Natural killer cell (primary cell): ENCODE data around the gene CD1D. TPM values are rescaled to one million over a fixed set of nuclear protein-coding genes. Genes with fewer than 3 reads are reported as not detected.

Source experiments
- ATAC-seq, 3 donors: fragments of 150-1000 bp in 2 of 3; fragments of 200-7000 bp in 1 of 3; cut with Tn5 transposase; 1 replicate in 1 of 3; 2 replicates in 2 of 3; pipeline ENCODE4 v1.10.0; 2021; ENCODE audit warnings: mild to moderate bottlenecking in 2 of 3, moderate library complexity in 2 of 3
- DNase-seq, 2 donors: peaks; one replicate each; pipeline versions ENCODE4 v3.0.0 to v3.0.0-alpha.2; 2013 to 2021; ENCODE audit warnings: mixed read lengths in 1 of 2
- H3K27ac ChIP-seq: one replicate; pipeline ENCODE4 v1.5.1; 2013; ENCODE audit warnings: mild to moderate bottlenecking, low read length
- H3K27me3 ChIP-seq: one replicate; pipeline ENCODE4 v1.6.1; 2013; ENCODE audit warnings: low read length; ENCODE audit not compliant: control insufficient read depth, insufficient read depth
- H3K36me3 ChIP-seq: one replicate; pipeline ENCODE4 v1.6.1; 2013; ENCODE audit warnings: low read length; ENCODE audit not compliant: control insufficient read depth, insufficient read depth
- H3K4me1 ChIP-seq: one replicate; pipeline ENCODE4 v1.6.1; 2013; ENCODE audit warnings: low read length; ENCODE audit not compliant: control insufficient read depth, insufficient read depth
- H3K4me3 ChIP-seq: one replicate; pipeline ENCODE4 v1.5.1; 2013; ENCODE audit warnings: low read length
- H3K9me3 ChIP-seq: one replicate; pipeline ENCODE4 v1.6.1; 2013; ENCODE audit warnings: low read length; ENCODE audit not compliant: control insufficient read depth, insufficient read depth
- H3K27ac Mint-ChIP-seq, 2 donors: one replicate each; pipeline ENCODE4 v1.8.0; 2022; ENCODE audit warnings: mild to moderate bottlenecking in 2 of 2, mixed read lengths in 2 of 2, moderate library complexity in 1 of 2
- H3K27me3 Mint-ChIP-seq, 2 donors: one replicate each; pipeline ENCODE4 v1.8.0; 2022; ENCODE audit warnings: low read depth in 2 of 2, mixed read lengths in 2 of 2
- H3K36me3 Mint-ChIP-seq: one replicate; pipeline ENCODE4 v1.8.0; 2022; ENCODE audit warnings: mixed read lengths
- H3K4me1 Mint-ChIP-seq, 2 donors: one replicate each; pipeline ENCODE4 v1.8.0; 2022; ENCODE audit warnings: mixed read lengths in 2 of 2
- H3K4me3 Mint-ChIP-seq: one replicate; pipeline ENCODE4 v1.8.0; 2022; ENCODE audit warnings: mild to moderate bottlenecking, moderate library complexity, mixed read lengths
- H3K9me3 Mint-ChIP-seq, 2 donors: one replicate each; pipeline ENCODE4 v1.8.0; 2022; ENCODE audit warnings: mixed read lengths in 2 of 2
- CTCF ChIP-seq: fragments of 200-600 bp; IDR thresholded peaks from one replicate; pipeline ENCODE4 v1.8.0; 2022; ENCODE audit warnings: antibody characterized with exemption
- WGBS: methylation state at CpG from one replicate; pipeline ENCODE4 v1.1.7; 2013; ENCODE audit warnings: missing lambda C conversion rate; ENCODE audit not compliant: insufficient coverage; 5-methylcytosine and 5-hydroxymethylcytosine counted together
- intact Hi-C: fragments of 100-400 bp; cut with micrococcal nuclease; formaldehyde crosslinking; loops from one replicate; pipeline ENCODE4 v1.14.2; 2022
- total RNA-seq, 4 donors: library from RNA; stranded (reverse); fragments of 120-200 nt in 1 of 4; gene quantifications; one replicate each; pipeline versions ENCODE4 v1.2.3 to v1.2.4, GENCODE V29; 2013 to 2022

The CD1D gene
- total RNA-seq, 3 donors from 2014 or later (not counting 1 experiment from before 2014, with no cell fraction given), result 0.48 to 1.5 (median 0.52) TPM

GRCh38 chr1:158179301-158180041 lies 1.2 kb upstream of the CD1D start:
- Histone ChIP-seq H3K27me3 (peaks cover 17% of the 10 kb centered on the region), H3K4me1 (peaks cover 16% of the 10 kb centered on the region), H3K27ac (no peak overlapping the region), H3K4me3 (no peak overlapping the region), H3K9me3 (no peaks in the 10 kb centered on the region), H3K36me3 (no peaks in the 10 kb centered on the region)
- Mint-ChIP-seq H3K27ac (no peak overlapping the region), H3K9me3 (no peaks in the 10 kb centered on the region), H3K4me3 (peak overlapping the region; percentile 7), H3K4me1 (peaks cover 16 to 25% of the 10 kb centered on the region in 2 donors), H3K27me3 (peaks cover 56 to 94% of the 10 kb centered on the region in 2 donors), H3K36me3 (no peaks in the 10 kb centered on the region)
- 47% methylated on average over 4 of the region's 4 CpGs for WGBS
- intact Hi-C loops, result no loop called here
- TF ChIP-seq CTCF, result no peak
- no peak for DNase-seq
- ATAC-seq, result no peak

GRCh38 chr1:158181577-158181922 lies 855 bp downstream of the CD1D start:
- no peak overlapping the region for H3K27ac ChIP-seq
- Mint-ChIP-seq H3K27me3 (peaks cover 46 to 83% of the 10 kb centered on the region in 2 donors), H3K9me3 (no peaks in the 10 kb centered on the region), H3K27ac (no peak overlapping the region), H3K36me3 (no peaks in the 10 kb centered on the region), H3K4me1 (peaks cover 16 to 25% of the 10 kb centered on the region in 2 donors), H3K4me3 (peak overlapping the region; percentile 47)
- H3K4me1 ChIP-seq, result peaks cover 16% of the 10 kb centered on the region
- peaks cover 17% of the 10 kb centered on the region for H3K27me3 ChIP-seq
- intact Hi-C loops, result no loop called here
- ATAC-seq (no peak), DNase-seq (no peak)
- 30% methylated on average over 13 of the region's 13 CpGs for WGBS
- no peaks in the 10 kb centered on the region for H3K36me3 ChIP-seq
- no peaks in the 10 kb centered on the region for H3K9me3 ChIP-seq
- peak overlapping the region; percentile 51 for H3K4me3 ChIP-seq
- TF ChIP-seq CTCF, result no peak

GRCh38 chr1:158185770-158186169 lies 5.1 kb downstream of the CD1D start:
- H3K4me1 Mint-ChIP-seq, result peaks cover 7 to 8% of the 10 kb centered on the region in 2 donors
- ATAC-seq, result no peak
- peaks cover 11% of the 10 kb centered on the region for H3K4me1 ChIP-seq

More at GRCh38 chr1:158185770-158186169, 5.1 kb downstream of the CD1D start:
- no peak overlapping the region for H3K27ac Mint-ChIP-seq
- DNase-seq, result no peak
- Histone ChIP-seq H3K27ac (no peak overlapping the region), H3K36me3 (no peaks in the 10 kb centered on the region), H3K9me3 (no peaks in the 10 kb centered on the region), H3K27me3 (peaks cover 3% of the 10 kb centered on the region), H3K4me3 (no peak overlapping the region)
- WGBS, result 60% methylated on average over 3 of the region's 3 CpGs
- H3K9me3 Mint-ChIP-seq, result no peaks in the 10 kb centered on the region
- intact Hi-C loops, result no loop called here
- H3K4me3 Mint-ChIP-seq, result no peak overlapping the region
- H3K36me3 Mint-ChIP-seq, result no peaks in the 10 kb centered on the region
- no peak for TF ChIP-seq CTCF
- peaks cover 41 to 66% of the 10 kb centered on the region in 2 donors for H3K27me3 Mint-ChIP-seq
